ENCODE measurements around the gene CENPM.

CENPM gene

DNA sequence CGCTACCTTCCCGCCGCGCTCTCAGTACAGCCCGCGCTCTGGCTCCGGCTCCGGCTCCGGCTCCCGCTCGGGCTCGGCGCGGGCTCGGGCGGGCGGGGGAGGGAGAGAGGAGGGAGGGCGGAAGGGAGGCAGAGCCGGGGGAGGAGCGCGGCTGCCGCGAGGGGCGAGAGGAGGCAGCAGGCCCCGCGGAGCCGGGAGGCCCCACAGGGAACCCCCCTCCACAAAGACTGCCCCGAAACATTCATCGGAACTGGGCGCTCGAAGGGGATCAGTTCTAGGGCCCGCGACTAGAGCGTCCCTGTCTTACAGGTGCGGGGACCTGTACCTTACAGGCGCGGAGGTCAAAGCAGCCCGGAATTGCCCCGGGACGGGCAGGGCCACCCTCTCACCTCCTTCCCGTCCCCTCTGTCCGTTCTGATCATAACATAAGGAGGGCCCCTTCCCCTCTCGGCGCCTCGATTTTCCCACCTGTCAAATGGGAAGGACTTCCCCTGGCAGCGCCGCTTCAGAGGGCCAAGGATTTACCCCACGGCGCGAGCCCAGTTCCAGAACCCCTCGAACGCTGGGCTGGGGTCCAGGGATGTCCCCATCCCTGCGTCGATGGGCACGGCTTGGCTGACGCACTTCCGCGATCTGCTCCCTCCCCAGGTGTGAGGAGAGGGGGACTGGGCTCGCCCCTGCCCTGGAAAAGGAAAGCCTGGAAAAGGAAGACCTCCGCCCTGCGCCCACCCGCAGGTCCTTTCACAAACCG lies 31.7 kb downstream of the CENPM start, which contains the start of gene SHISA8:
SHISA8 (minus strand) TSS at position 40 of the 751 bp plus-strand sequence. CDS start 407 bp downstream, outside the sequence.
- H3K9me3 ChIP-seq (ENCODE audit: insufficient read depth, low read length, severe bottlenecking), result no peaks in the 10 kb centered on the region
- no peak within 1 kb of the TSS for H3K27ac ChIP-seq (ENCODE audit: low read length)
- H3K36me3 ChIP-seq (ENCODE audit: insufficient read depth, low read length), result no peaks in the 10 kb centered on the region
- no peak within 1 kb of the TSS for H3K9ac ChIP-seq (ENCODE audit: low read depth, low read length)
- TF ChIP-seq EZH2 (IDR thresholded peaks at IDR 0.05; ENCODE audit: borderline replicate concordance, low read depth, low read length, severe bottlenecking), result no peak
- no peak within 1 kb of the TSS for H3K4me2 ChIP-seq (ENCODE audit: insufficient read depth, low read length)
- H3K4me3 ChIP-seq (ENCODE audit: low read depth in 1 of 2, low read length in 2 of 2), result no peak within 1 kb of the TSS
- no peak for DNase-seq
- no peak within 1 kb of the TSS for H2AFZ ChIP-seq (ENCODE audit: low read depth, low read length)
- no peaks in the 10 kb centered on the region for H3K79me2 ChIP-seq (ENCODE audit: insufficient read depth, low read length)
- H4K20me1 ChIP-seq (ENCODE audit: insufficient read depth, low read length), result peaks cover 30% of the 10 kb centered on the region
- no peaks in the 10 kb centered on the region; the same call in 1 of the 2 replicates for H3K4me1 ChIP-seq (ENCODE audit: insufficient read depth, low read length)
- peaks cover 4% of the 10 kb centered on the region for H3K27me3 ChIP-seq (ENCODE audit: insufficient read depth, low read length, poor library complexity)
- peak; percentile 54 for ATAC-seq (ENCODE audit: insufficient read depth, low read depth)

DNA sequence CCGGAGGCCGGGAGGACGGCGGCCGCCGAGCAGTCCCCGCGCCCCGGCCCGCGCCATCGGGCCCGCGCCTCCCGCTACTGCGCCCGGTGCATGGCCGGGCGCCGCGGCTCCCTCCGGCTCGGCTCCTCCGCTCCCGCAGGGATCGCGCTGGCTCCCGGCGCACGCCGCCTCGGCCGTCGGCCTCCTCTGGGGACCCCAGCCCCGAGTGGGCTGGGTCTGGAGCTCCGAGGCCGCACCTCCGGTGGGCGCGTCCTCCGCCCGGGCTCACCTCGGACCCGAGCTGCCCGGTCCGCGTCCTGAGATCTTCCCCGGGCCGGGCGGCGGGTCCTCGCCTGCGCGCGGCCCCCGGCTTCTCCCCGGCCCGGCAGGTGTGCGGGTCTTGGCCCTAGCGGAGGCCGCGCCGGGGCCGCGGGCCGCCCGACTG lies 32.3 kb downstream of the CENPM start:
- no peak for DNase-seq
- H3K4me3 ChIP-seq (ENCODE audit: low read depth in 1 of 2, low read length in 2 of 2), result no peak overlapping the region
- no peaks in the 10 kb centered on the region for H3K36me3 ChIP-seq (ENCODE audit: insufficient read depth, low read length)
- TF ChIP-seq EZH2 (IDR thresholded peaks at IDR 0.05; ENCODE audit: borderline replicate concordance, low read depth, low read length, severe bottlenecking), result no peak
- TF ChIP-seq, protein P1, sequence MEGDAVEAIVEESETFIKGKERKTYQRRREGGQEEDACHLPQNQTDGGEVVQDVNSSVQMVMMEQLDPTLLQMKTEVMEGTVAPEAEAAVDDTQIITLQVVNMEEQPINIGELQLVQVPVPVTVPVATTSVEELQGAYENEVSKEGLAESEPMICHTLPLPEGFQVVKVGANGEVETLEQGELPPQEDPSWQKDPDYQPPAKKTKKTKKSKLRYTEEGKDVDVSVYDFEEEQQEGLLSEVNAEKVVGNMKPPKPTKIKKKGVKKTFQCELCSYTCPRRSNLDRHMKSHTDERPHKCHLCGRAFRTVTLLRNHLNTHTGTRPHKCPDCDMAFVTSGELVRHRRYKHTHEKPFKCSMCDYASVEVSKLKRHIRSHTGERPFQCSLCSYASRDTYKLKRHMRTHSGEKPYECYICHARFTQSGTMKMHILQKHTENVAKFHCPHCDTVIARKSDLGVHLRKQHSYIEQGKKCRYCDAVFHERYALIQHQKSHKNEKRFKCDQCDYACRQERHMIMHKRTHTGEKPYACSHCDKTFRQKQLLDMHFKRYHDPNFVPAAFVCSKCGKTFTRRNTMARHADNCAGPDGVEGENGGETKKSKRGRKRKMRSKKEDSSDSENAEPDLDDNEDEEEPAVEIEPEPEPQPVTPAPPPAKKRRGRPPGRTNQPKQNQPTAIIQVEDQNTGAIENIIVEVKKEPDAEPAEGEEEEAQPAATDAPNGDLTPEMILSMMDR (IDR thresholded peaks at IDR 0.05; ENCODE audit: borderline replicate concordance, extremely low read depth, low read length, poor library complexity, severe bottlenecking), result no peak
- H2AFZ ChIP-seq (ENCODE audit: low read depth, low read length), result no peak overlapping the region
- H3K9ac ChIP-seq (ENCODE audit: low read depth, low read length), result no peak overlapping the region
- ATAC-seq (ENCODE audit: insufficient read depth, low read depth), result no peak
- H3K27me3 ChIP-seq (ENCODE audit: insufficient read depth, low read length, poor library complexity), result peaks cover 4% of the 10 kb centered on the region
- H3K9me3 ChIP-seq (ENCODE audit: insufficient read depth, low read length, severe bottlenecking), result no peaks in the 10 kb centered on the region
- no peak overlapping the region for H3K4me2 ChIP-seq (ENCODE audit: insufficient read depth, low read length)
- H3K79me2 ChIP-seq (ENCODE audit: insufficient read depth, low read length), result no peaks in the 10 kb centered on the region
- H3K4me1 ChIP-seq (ENCODE audit: insufficient read depth, low read length), result no peaks in the 10 kb centered on the region; the same call in 1 of the 2 replicates
- no peak overlapping the region for H3K27ac ChIP-seq (ENCODE audit: low read length)
- peaks cover 30% of the 10 kb centered on the region for H4K20me1 ChIP-seq (ENCODE audit: insufficient read depth, low read length)

DNA sequence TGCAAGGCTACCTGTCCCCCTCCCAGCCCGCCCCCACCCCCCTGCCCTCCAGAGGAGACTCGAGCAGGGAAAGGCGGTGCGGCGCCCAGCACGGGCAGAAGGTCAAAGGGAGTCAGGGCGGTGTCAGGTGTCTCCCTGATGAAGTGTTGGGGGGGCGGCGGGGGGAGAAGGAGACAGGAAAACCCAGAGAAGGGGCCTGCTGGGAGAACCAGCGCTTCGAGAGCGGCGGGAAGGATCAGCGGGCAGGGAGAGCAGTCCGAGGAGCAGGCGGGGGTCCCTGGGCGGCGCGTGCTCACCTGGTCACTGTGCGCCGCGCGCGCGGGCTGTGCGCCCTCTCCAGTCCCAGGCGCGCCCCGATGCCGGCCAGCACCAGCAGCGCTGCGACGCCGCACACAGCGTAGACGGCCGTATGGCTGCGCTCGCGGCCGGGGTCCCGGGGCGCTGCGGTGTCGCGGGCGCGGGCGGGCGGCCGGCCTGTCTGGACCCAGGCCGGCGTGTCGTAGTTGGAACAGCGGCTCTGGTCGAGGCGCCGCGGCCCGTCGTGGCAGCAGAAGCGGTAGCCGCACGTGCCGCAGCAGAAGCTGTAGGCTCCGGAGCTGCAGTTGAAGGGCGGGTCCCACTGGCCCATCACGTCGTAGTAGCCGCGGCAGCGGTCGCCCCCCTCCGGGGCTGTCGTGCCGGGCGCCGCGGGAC lies 33.0 kb downstream of the CENPM start:
- no peak for TF ChIP-seq EZH2 (IDR thresholded peaks at IDR 0.05; ENCODE audit: borderline replicate concordance, low read depth, low read length, severe bottlenecking)
- TF ChIP-seq, protein P1 (IDR thresholded peaks at IDR 0.05; ENCODE audit: borderline replicate concordance, extremely low read depth, low read length, poor library complexity, severe bottlenecking), result no peak
- Histone ChIP-seq H3K9me3 (ENCODE audit: insufficient read depth, low read length, severe bottlenecking) (no peaks in the 10 kb centered on the region), H3K79me2 (ENCODE audit: insufficient read depth, low read length) (no peaks in the 10 kb centered on the region), H3K4me1 (ENCODE audit: insufficient read depth, low read length) (no peaks in the 10 kb centered on the region; the same call in 1 of the 2 replicates), H3K9ac (ENCODE audit: low read depth, low read length) (no peak overlapping the region), H3K36me3 (ENCODE audit: insufficient read depth, low read length) (no peaks in the 10 kb centered on the region), H2AFZ (ENCODE audit: low read depth, low read length) (no peak overlapping the region), H3K4me2 (ENCODE audit: insufficient read depth, low read length) (no peak overlapping the region), H3K4me3 (ENCODE audit: low read depth in 1 of 2, low read length in 2 of 2) (no peak overlapping the region), H4K20me1 (ENCODE audit: insufficient read depth, low read length) (peaks cover 33% of the 10 kb centered on the region), H3K27me3 (ENCODE audit: insufficient read depth, low read length, poor library complexity) (peaks cover 4% of the 10 kb centered on the region), H3K27ac (ENCODE audit: low read length) (no peak overlapping the region)
- DNase-seq (no peak), ATAC-seq (ENCODE audit: insufficient read depth, low read depth) (no peak)
